ENCODE results near the gene FLACC1. TPM values are rescaled to one million over a fixed set of nuclear protein-coding genes. Genes with fewer than 3 reads are reported as not detected.
"Not testable (repeated sequence)": the region's sequence is repeated elsewhere in the genome, so short reads cannot be mapped to it uniquely, and the experiment has no call there.

FLACC1 gene
- total RNA-seq, 2 experiments from 2014 or later, result 4.5 to 4.8 TPM

DNA sequence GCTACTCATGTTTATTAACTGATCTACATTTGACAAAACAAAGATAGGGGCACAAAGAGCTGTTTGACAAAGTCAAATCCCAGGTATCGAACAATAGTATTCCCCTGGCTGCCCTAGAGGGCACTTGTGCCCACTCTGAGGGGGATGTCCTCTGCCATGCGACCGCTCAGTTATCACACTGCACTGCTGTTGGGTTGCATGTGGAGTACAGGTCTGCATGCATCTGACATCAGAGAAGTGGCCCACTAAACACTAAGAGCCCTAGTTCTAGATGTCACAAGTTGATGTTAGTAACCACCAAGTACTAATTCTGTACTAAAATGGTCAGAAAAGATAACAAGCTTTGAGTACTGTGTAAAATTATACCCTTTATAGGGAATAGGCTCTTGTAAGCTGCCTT is 20.1 kb upstream of the FLACC1 start:
- intact Hi-C loops (cut with DNase I, micrococcal nuclease), result no loop called here
- H3K27ac ChIP-seq (ENCODE audit: low read depth in 1 of 2, low read length in 2 of 2), result no peak overlapping the region
- TF ChIP-seq CTCF (IDR thresholded peaks at IDR 0.05), result no peak
- ChIA-PET POLR2A (interaction anchor here (0.7 kb wide), 1 partner anchor 98 kb away, joined by 4 read pairs; no protein-coding TSS in a partner anchor), CTCF (interaction anchor here (1.4 kb wide), 1 partner anchor 145 kb away, joined by 4 read pairs; no protein-coding TSS in a partner anchor)
- Mint-ChIP-seq H3K9me3 (no peaks in the 10 kb centered on the region), H3K27ac (no peak overlapping the region), H3K36me3 (ENCODE audit: low read depth) (peaks cover 96% of the 10 kb centered on the region), H3K4me1 (ENCODE audit: low read depth) (peaks cover 4% of the 10 kb centered on the region), H3K4me3 (no peak overlapping the region), H3K27me3 (no peaks in the 10 kb centered on the region)
- no peaks in the 10 kb centered on the region for H3K27me3 ChIP-seq (ENCODE audit: control insufficient read depth in 1 of 2, insufficient read depth in 2 of 2, low read length in 2 of 2)
- no peak for DNase-seq
- no peaks in the 10 kb centered on the region for H3K4me1 ChIP-seq (ENCODE audit: insufficient read depth, low read length)
- no peaks in the 10 kb centered on the region for H3K9me3 ChIP-seq (ENCODE audit: control insufficient read depth in 1 of 2, insufficient read depth in 1 of 2, low read length in 2 of 2)
- no peak for ATAC-seq (ENCODE audit: poor library complexity)
- no peak overlapping the region for H3K4me3 ChIP-seq (ENCODE audit: low read length)
- peaks cover 27% of the 10 kb centered on the region for H3K36me3 ChIP-seq (ENCODE audit: insufficient read depth, low read length)

DNA sequence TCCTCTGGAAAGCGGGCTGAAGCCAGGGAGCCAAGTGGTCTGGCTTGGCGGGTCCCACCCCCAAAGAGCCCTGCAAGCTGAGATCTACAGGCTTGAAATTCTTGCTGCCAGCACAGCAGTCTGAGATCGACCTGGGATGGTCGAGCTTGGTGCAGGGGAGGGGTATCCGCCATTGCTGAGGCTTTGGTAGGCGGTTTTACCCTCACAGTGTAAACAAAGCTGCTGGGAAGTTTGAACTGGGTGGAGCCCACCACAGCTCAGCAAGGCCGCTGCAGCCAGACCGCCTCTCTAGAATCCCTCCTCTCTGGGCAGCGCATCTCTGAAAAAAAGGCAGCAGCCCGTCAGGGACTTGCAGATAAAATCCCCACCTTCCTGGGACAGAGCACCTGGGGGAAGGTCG is 12.6 kb upstream of the FLACC1 start:
- Mint-ChIP-seq H3K27me3 (no peaks in the 10 kb centered on the region), H3K4me3 (no peak overlapping the region), H3K9me3 (peaks cover 5% of the 10 kb centered on the region), H3K4me1 (ENCODE audit: low read depth) (peaks cover 5% of the 10 kb centered on the region), H3K27ac (no peak overlapping the region), H3K36me3 (ENCODE audit: low read depth) (peaks cover 91% of the 10 kb centered on the region)
- no peaks in the 10 kb centered on the region for H3K4me1 ChIP-seq (ENCODE audit: insufficient read depth, low read length)
- ChIA-PET POLR2A (interaction anchor here (1.0 kb wide), 1 partner anchor 253 kb away, joined by 3 read pairs; the partner anchor contains the start of gene CFLAR), CTCF (no interaction called here)
- H3K27ac ChIP-seq (ENCODE audit: low read depth in 1 of 2, low read length in 2 of 2), result no peak overlapping the region
- peaks cover 11% of the 10 kb centered on the region for H3K36me3 ChIP-seq (ENCODE audit: insufficient read depth, low read length)
- no peak overlapping the region for H3K4me3 ChIP-seq (ENCODE audit: low read length)
- peaks cover 5 to 8% of the 10 kb centered on the region in 2 experiments for H3K9me3 ChIP-seq (ENCODE audit: control insufficient read depth in 1 of 2, insufficient read depth in 1 of 2, low read length in 2 of 2)
- TF ChIP-seq CTCF (IDR thresholded peaks at IDR 0.05), result no peak
- intact Hi-C loops (cut with DNase I, micrococcal nuclease), result loop anchor here in 1 of 2 experiments (10.0 kb wide), 1 partner anchor 465 kb away; no protein-coding TSS in a partner anchor
- H3K27me3 ChIP-seq (ENCODE audit: control insufficient read depth in 1 of 2, insufficient read depth in 2 of 2, low read length in 2 of 2), result no peaks in the 10 kb centered on the region
- ATAC-seq (ENCODE audit: poor library complexity) (no peak), DNase-seq (no peak)

- H3K4me3 ChIP-seq (ENCODE audit: low read length); H3K27ac Mint-ChIP-seq; H3K4me1 Mint-ChIP-seq (ENCODE audit: low read depth); DNase-seq; H3K27ac ChIP-seq (ENCODE audit: low read depth in 1 of 2, low read length in 2 of 2); H3K27me3 ChIP-seq (ENCODE audit: control insufficient read depth in 1 of 2, insufficient read depth in 2 of 2, low read length in 2 of 2); H3K9me3 ChIP-seq (ENCODE audit: control insufficient read depth in 1 of 2, insufficient read depth in 1 of 2, low read length in 2 of 2); CTCF ChIA-PET; ATAC-seq (ENCODE audit: poor library complexity); H3K9me3 Mint-ChIP-seq; H3K4me3 Mint-ChIP-seq; H3K27me3 Mint-ChIP-seq; H3K4me1 ChIP-seq (ENCODE audit: insufficient read depth, low read length): not testable (repeated sequence)
- intact Hi-C loops (cut with DNase I, micrococcal nuclease), result loop anchor here in 1 of 2 experiments (10.0 kb wide), 1 partner anchor 465 kb away; no protein-coding TSS in a partner anchor
- POLR2A ChIA-PET, result interaction anchor here (1.0 kb wide), 1 partner anchor 253 kb away, joined by 3 read pairs; the partner anchor contains the start of gene CFLAR
- peaks cover 11% of the 10 kb centered on the region for H3K36me3 ChIP-seq (ENCODE audit: insufficient read depth, low read length)
- peaks cover 91% of the 10 kb centered on the region for H3K36me3 Mint-ChIP-seq (ENCODE audit: low read depth)
These were observed 12.2 kb upstream of the FLACC1 start for GRCh38 chr2:201369318-201369717.

- Histone ChIP-seq H3K4me3 (ENCODE audit: low read length) (no peak overlapping the region), H3K27me3 (ENCODE audit: control insufficient read depth in 1 of 2, insufficient read depth in 2 of 2, low read length in 2 of 2) (no peaks in the 10 kb centered on the region), H3K4me1 (ENCODE audit: insufficient read depth, low read length) (peaks cover 17% of the 10 kb centered on the region), H3K36me3 (ENCODE audit: insufficient read depth, low read length) (peaks cover 17% of the 10 kb centered on the region), H3K9me3 (ENCODE audit: control insufficient read depth in 1 of 2, insufficient read depth in 1 of 2, low read length in 2 of 2) (peaks cover 8 to 16% of the 10 kb centered on the region in 2 experiments), H3K27ac (ENCODE audit: low read depth in 1 of 2, low read length in 2 of 2) (no peak overlapping the region)
- POLR2A ChIA-PET, result interaction anchor here (2.8 kb wide), 1 partner anchor 133 kb away, joined by 14 read pairs; no protein-coding TSS in a partner anchor
- Mint-ChIP-seq H3K27me3 (no peaks in the 10 kb centered on the region), H3K4me1 (ENCODE audit: low read depth) (peaks cover 27% of the 10 kb centered on the region), H3K4me3 (no peak overlapping the region), H3K27ac (no peak overlapping the region), H3K9me3 (peaks cover 5% of the 10 kb centered on the region), H3K36me3 (ENCODE audit: low read depth) (peaks cover 70% of the 10 kb centered on the region)
- no peak for ATAC-seq (ENCODE audit: poor library complexity)
- no peak for TF ChIP-seq CTCF (IDR thresholded peaks at IDR 0.05)
- intact Hi-C loops (cut with DNase I, micrococcal nuclease), result loop anchor here in 1 of 2 experiments (10.0 kb wide), 1 partner anchor 461 kb away; no protein-coding TSS in a partner anchor
- CTCF ChIA-PET, result no interaction called here
- no peak for DNase-seq
These were observed 9.0 kb upstream of the FLACC1 start for GRCh38 chr2:201366146-201366545.
